Measurements from ENCODE around the gene AATK. TPM values are rescaled to one million over a fixed set of nuclear protein-coding genes. Genes with fewer than 3 reads are reported as not detected.
"Not testable (repeated sequence)": the region's sequence is repeated elsewhere in the genome, so short reads cannot be mapped to it uniquely, and the experiment has no call there.

Gene AATK
- total RNA-seq, 2 experiments from 2014 or later, result 0.78 to 1.0 TPM

- no peak overlapping the region for H3K4me3 Mint-ChIP-seq
- ChIA-PET POLR2A (no interaction called here), CTCF (no interaction called here)
- H3K27ac Mint-ChIP-seq, result no peak overlapping the region
- DNase-seq, result no peak
- intact Hi-C loops (cut with micrococcal nuclease), result no loop called here
- H3K27me3 Mint-ChIP-seq, result peaks cover 25% of the 10 kb centered on the region
- H3K4me1 Mint-ChIP-seq (ENCODE audit: low read depth), result no peaks in the 10 kb centered on the region
- H3K36me3 Mint-ChIP-seq, result no peaks in the 10 kb centered on the region
- no peaks in the 10 kb centered on the region for H3K9me3 Mint-ChIP-seq
Observed at GRCh38 chr17:81162491-81162890, 3.5 kb downstream of the AATK start.

- POLR2A ChIA-PET, result no interaction called here
- intact Hi-C loops (cut with micrococcal nuclease), result no loop called here
- no peaks in the 10 kb centered on the region for H3K4me1 Mint-ChIP-seq (ENCODE audit: low read depth)
- peaks cover 21% of the 10 kb centered on the region for H3K27me3 Mint-ChIP-seq
- no peaks in the 10 kb centered on the region for H3K36me3 Mint-ChIP-seq
- no peak overlapping the region for H3K4me3 Mint-ChIP-seq
- no peak overlapping the region for H3K27ac Mint-ChIP-seq
- CTCF ChIA-PET, result no interaction called here
- H3K9me3 Mint-ChIP-seq, result no peaks in the 10 kb centered on the region
- no peak for DNase-seq
Observed at GRCh38 chr17:81161972-81162371, 4.0 kb downstream of the AATK start.

- Mint-ChIP-seq H3K4me3 (no peak overlapping the region), H3K27me3 (peaks cover 21% of the 10 kb centered on the region), H3K4me1 (ENCODE audit: low read depth) (no peaks in the 10 kb centered on the region), H3K36me3 (no peaks in the 10 kb centered on the region), H3K9me3 (no peaks in the 10 kb centered on the region), H3K27ac (no peak overlapping the region)
- POLR2A ChIA-PET, result no interaction called here
- intact Hi-C loops (cut with micrococcal nuclease), result no loop called here
- no peak for DNase-seq
- CTCF ChIA-PET, result no interaction called here
Observed at GRCh38 chr17:81161536-81161935, 4.5 kb downstream of the AATK start.

- Mint-ChIP-seq H3K9me3 (no peaks in the 10 kb centered on the region), H3K36me3 (no peaks in the 10 kb centered on the region), H3K4me1 (ENCODE audit: low read depth) (no peaks in the 10 kb centered on the region), H3K27ac (no peak overlapping the region), H3K27me3 (peaks cover 21% of the 10 kb centered on the region), H3K4me3 (no peak overlapping the region)
- CTCF ChIA-PET, result no interaction called here
- DNase-seq, result no peak
- POLR2A ChIA-PET, result no interaction called here
- intact Hi-C loops (cut with micrococcal nuclease), result no loop called here
Observed at GRCh38 chr17:81160747-81161453, 5.1 kb downstream of the AATK start.

- H3K4me3 Mint-ChIP-seq, result no peak overlapping the region
- no peaks in the 10 kb centered on the region for H3K4me1 Mint-ChIP-seq (ENCODE audit: low read depth)
- H3K27ac Mint-ChIP-seq, result no peak overlapping the region
- POLR2A ChIA-PET, result no interaction called here
- peaks cover 21% of the 10 kb centered on the region for H3K27me3 Mint-ChIP-seq
- DNase-seq, result no peak
- no peaks in the 10 kb centered on the region for H3K36me3 Mint-ChIP-seq
- intact Hi-C loops (cut with micrococcal nuclease), result no loop called here
- CTCF ChIA-PET, result no interaction called here
- H3K9me3 Mint-ChIP-seq, result no peaks in the 10 kb centered on the region
Observed at GRCh38 chr17:81160306-81160705, 5.7 kb downstream of the AATK start.

- ChIA-PET CTCF (no interaction called here), POLR2A (no interaction called here)
- H3K27ac Mint-ChIP-seq, result no peak overlapping the region
- H3K4me1 Mint-ChIP-seq (ENCODE audit: low read depth), result no peaks in the 10 kb centered on the region
- H3K36me3 Mint-ChIP-seq, result no peaks in the 10 kb centered on the region
- H3K9me3 Mint-ChIP-seq, result no peaks in the 10 kb centered on the region
- intact Hi-C loops (cut with micrococcal nuclease), result no loop called here
- peaks cover 18% of the 10 kb centered on the region for H3K27me3 Mint-ChIP-seq
- DNase-seq, result no peak
- H3K4me3 Mint-ChIP-seq, result no peak overlapping the region
Observed at GRCh38 chr17:81159611-81160265, 6.3 kb downstream of the AATK start.

GRCh38 chr17:81158688-81159590, 7.1 kb downstream of the AATK start:
- ChIA-PET POLR2A (no interaction called here), CTCF (no interaction called here)

GRCh38 chr17:81157848-81158687, 8.0 kb downstream of the AATK start:
- Mint-ChIP-seq H3K4me1 (ENCODE audit: low read depth) (peaks cover 4% of the 10 kb centered on the region), H3K27ac (no peak overlapping the region), H3K9me3 (no peaks in the 10 kb centered on the region), H3K4me3 (no peak overlapping the region), H3K36me3 (no peaks in the 10 kb centered on the region), H3K27me3 (peaks cover 11% of the 10 kb centered on the region)
- ChIA-PET CTCF (no interaction called here), POLR2A (no interaction called here)
- no peak for DNase-seq
- intact Hi-C loops (cut with micrococcal nuclease), result no loop called here

More at GRCh38 chr17:81158688-81159590, 7.1 kb downstream of the AATK start:
- intact Hi-C loops (cut with micrococcal nuclease), result no loop called here
- Mint-ChIP-seq H3K4me1 (ENCODE audit: low read depth) (no peaks in the 10 kb centered on the region), H3K36me3 (no peaks in the 10 kb centered on the region), H3K27ac (no peak overlapping the region), H3K27me3 (peaks cover 12% of the 10 kb centered on the region), H3K9me3 (no peaks in the 10 kb centered on the region), H3K4me3 (no peak overlapping the region)
- no peak for DNase-seq

GRCh38 chr17:81156866-81157805, 8.9 kb downstream of the AATK start:
- intact Hi-C loops (cut with micrococcal nuclease), result no loop called here
- POLR2A ChIA-PET, result no interaction called here

GRCh38 chr17:81154961-81155360, 11.1 kb downstream of the AATK start:
- intact Hi-C loops (cut with micrococcal nuclease), result no loop called here
- Mint-ChIP-seq H3K36me3 (no peaks in the 10 kb centered on the region), H3K27ac (no peak overlapping the region), H3K27me3 (peaks cover 4% of the 10 kb centered on the region), H3K4me3 (no peak overlapping the region), H3K4me1 (ENCODE audit: low read depth) (peaks cover 7% of the 10 kb centered on the region), H3K9me3 (no peaks in the 10 kb centered on the region)
- ChIA-PET POLR2A (no interaction called here), CTCF (no interaction called here)
- no peak for DNase-seq

More at GRCh38 chr17:81156866-81157805, 8.9 kb downstream of the AATK start:
- no peak for DNase-seq
- H3K27me3 Mint-ChIP-seq, result peaks cover 10% of the 10 kb centered on the region
- no peaks in the 10 kb centered on the region for H3K9me3 Mint-ChIP-seq
- CTCF ChIA-PET, result interaction anchor here (0.7 kb wide), 1 partner anchor 362 kb away, joined by 3 read pairs; no protein-coding TSS in a partner anchor
- H3K36me3 Mint-ChIP-seq, result no peaks in the 10 kb centered on the region
- H3K27ac Mint-ChIP-seq, result no peak overlapping the region
- no peak overlapping the region for H3K4me3 Mint-ChIP-seq
- H3K4me1 Mint-ChIP-seq (ENCODE audit: low read depth), result peaks cover 7% of the 10 kb centered on the region

GRCh38 chr17:81154016-81154415, 12.0 kb downstream of the AATK start:
- POLR2A ChIA-PET; H3K9me3 Mint-ChIP-seq; H3K27ac Mint-ChIP-seq; H3K4me3 Mint-ChIP-seq; H3K27me3 Mint-ChIP-seq; DNase-seq; H3K4me1 Mint-ChIP-seq (ENCODE audit: low read depth); intact Hi-C loops (cut with micrococcal nuclease); H3K36me3 Mint-ChIP-seq; CTCF ChIA-PET: not testable (repeated sequence)

All from activated CD4-positive, alpha-beta memory T cell treated with anti-CD3 and anti-CD28 coated beads for 36 hours (primary cell).